ENCODE data around the gene MED4.
"Not testable (repeated sequence)": the region's sequence is repeated elsewhere in the genome, so short reads cannot be mapped to it uniquely, and the experiment has no call there.

The MED4 gene

DNA sequence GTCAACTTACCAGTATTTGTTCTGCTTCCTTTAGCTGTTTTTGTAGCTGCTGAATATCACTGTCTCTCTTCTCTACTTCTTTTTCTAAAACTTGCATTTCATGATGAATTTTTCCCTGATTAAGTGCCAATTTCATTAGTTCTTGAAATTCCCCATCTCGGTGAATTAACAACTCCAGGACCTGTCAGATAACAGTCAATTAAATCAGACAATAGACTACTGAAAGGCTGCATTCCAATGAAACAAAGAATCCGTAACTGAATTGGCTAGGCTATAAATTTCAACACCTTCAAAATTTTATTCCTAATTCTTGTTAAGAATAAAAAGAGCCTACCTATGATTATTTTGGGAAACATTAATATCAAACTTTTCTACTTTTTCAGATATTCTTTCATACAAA is 8.6 kb downstream of the MED4 start:
- no peak for TF ChIP-seq POLR2A (IDR thresholded peaks at IDR 0.05; ENCODE audit: low read depth, low read length)
- TF ChIP-seq TAF1 (IDR thresholded peaks at IDR 0.05; ENCODE audit: borderline replicate concordance, low read depth, low read length), result no peak
- TF ChIP-seq POLR2AphosphoS5 (IDR thresholded peaks at IDR 0.05; ENCODE audit: low read depth, low read length), result no peak
- DNase-seq (ENCODE audit: insufficient read length), result no peak
- no peak for FAIRE-seq

DNA sequence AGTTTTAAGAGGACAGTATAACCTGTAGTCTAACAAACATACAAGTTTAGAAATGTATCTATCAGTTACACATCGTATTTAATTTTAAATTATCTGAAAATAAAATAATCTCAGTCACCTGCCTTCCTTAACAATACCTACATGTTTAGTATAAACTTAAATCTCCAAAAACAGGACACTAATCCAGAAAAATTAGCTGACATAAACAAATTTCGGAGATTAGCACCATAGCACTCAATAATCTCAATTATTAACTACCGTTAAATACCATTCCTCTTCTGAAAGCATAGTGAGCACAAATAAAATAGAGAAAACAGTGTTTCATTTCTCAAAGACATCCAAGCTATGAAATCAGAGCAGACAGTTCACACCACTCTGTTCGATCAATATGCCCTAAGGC is 13.2 kb downstream of the MED4 start:
- no peak for TF ChIP-seq POLR2AphosphoS5 (IDR thresholded peaks at IDR 0.05; ENCODE audit: low read depth, low read length)
- no peak for TF ChIP-seq POLR2A (IDR thresholded peaks at IDR 0.05; ENCODE audit: low read depth, low read length)
- no peak for TF ChIP-seq TAF1 (IDR thresholded peaks at IDR 0.05; ENCODE audit: borderline replicate concordance, low read depth, low read length)
- no peak for DNase-seq (ENCODE audit: insufficient read length)
- FAIRE-seq, result no peak

- peak; percentile 84 for FAIRE-seq
- DNase-seq (ENCODE audit: insufficient read length), result peak; percentile 33
- TF ChIP-seq POLR2A (IDR thresholded peaks at IDR 0.05; ENCODE audit: low read depth, low read length) (no peak), TAF1 (IDR thresholded peaks at IDR 0.05; ENCODE audit: borderline replicate concordance, low read depth, low read length) (no peak), POLR2AphosphoS5 (IDR thresholded peaks at IDR 0.05; ENCODE audit: low read depth, low read length) (no peak)
Measured at GRCh38 chr13:48078251-48078656, 16.6 kb downstream of the MED4 start.

DNA sequence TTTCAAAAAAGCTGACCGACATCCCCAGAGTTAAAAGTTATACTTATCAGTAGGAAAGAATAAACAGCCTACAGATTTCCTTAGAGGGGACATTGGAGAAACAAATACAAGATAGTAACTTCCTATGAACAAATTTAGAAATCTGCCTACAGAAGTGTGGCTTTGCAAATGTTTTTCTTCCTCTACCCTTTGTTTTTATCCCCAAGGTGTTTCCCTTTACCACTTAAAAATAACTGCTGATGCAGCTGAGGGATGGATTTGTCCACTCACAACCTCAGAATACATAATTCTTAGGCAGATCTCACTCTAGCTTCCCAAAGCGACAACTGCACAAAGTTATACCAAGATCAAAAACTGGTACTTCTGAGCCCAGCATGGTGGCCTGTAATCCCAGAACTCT is 20.9 kb downstream of the MED4 start:
- FAIRE-seq (no peak), DNase-seq (ENCODE audit: insufficient read length) (no peak)
- TF ChIP-seq POLR2A (IDR thresholded peaks at IDR 0.05; ENCODE audit: low read depth, low read length) (no peak), POLR2AphosphoS5 (IDR thresholded peaks at IDR 0.05; ENCODE audit: low read depth, low read length) (no peak), TAF1 (IDR thresholded peaks at IDR 0.05; ENCODE audit: borderline replicate concordance, low read depth, low read length) (no peak)

DNA sequence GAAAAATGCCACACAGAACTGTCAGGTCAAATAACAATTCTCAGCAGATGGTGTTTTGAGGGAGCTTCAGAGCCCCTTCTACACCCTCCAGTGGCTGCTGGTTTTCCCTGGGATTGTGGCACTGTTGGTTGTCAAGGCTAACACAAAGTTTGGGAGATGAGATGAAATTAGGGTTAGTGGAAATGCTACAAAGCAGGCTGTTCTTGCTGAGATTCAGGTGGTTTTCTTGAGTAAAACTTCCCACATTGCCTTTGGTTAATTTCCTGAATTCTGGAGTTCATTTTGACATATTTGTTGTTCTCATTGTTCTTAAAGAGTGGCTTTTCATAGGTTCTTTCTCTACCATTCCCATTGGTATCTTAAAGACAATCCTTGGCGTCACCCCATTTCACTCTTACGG is 22.1 kb downstream of the MED4 start:
- no peak for DNase-seq (ENCODE audit: insufficient read length)
- no peak for FAIRE-seq
- TF ChIP-seq POLR2A (IDR thresholded peaks at IDR 0.05; ENCODE audit: low read depth, low read length) (no peak), TAF1 (IDR thresholded peaks at IDR 0.05; ENCODE audit: borderline replicate concordance, low read depth, low read length) (no peak), POLR2AphosphoS5 (IDR thresholded peaks at IDR 0.05; ENCODE audit: low read depth, low read length) (no peak)

GRCh38 chr13:48072304-48072703 is 22.6 kb downstream of the MED4 start:
- TF ChIP-seq TAF1 (IDR thresholded peaks at IDR 0.05; ENCODE audit: borderline replicate concordance, low read depth, low read length) (no peak), POLR2A (IDR thresholded peaks at IDR 0.05; ENCODE audit: low read depth, low read length) (no peak), POLR2AphosphoS5 (IDR thresholded peaks at IDR 0.05; ENCODE audit: low read depth, low read length) (no peak)
- DNase-seq (ENCODE audit: insufficient read length), result no peak
- no peak for FAIRE-seq

- FAIRE-seq (no peak), DNase-seq (ENCODE audit: insufficient read length) (no peak)
- TF ChIP-seq TAF1 (IDR thresholded peaks at IDR 0.05; ENCODE audit: borderline replicate concordance, low read depth, low read length), result no peak
- no peak for TF ChIP-seq POLR2AphosphoS5 (IDR thresholded peaks at IDR 0.05; ENCODE audit: low read depth, low read length)
- TF ChIP-seq POLR2A (IDR thresholded peaks at IDR 0.05; ENCODE audit: low read depth, low read length), result no peak
Measured at GRCh38 chr13:48070942-48071341, 24.0 kb downstream of the MED4 start.

DNA sequence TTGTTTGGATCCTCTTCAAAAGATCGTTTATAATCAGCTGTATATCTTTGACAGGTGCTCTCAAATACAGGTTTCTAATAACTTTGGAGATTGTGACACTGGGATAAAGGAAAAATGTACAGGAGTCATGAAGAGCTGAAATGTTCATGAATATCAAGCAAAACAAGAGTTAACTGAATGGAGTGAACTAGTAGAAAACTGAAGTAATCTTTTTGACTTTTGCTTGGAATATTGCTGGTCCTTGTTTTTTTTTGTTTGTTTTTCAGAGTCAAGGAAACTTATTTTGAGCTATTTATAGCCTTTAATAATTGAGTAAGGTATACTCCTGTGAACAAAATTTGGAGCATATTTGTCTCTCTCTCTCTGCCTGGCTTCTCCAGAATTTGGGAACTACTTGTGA is 25.3 kb downstream of the MED4 start:
- TF ChIP-seq POLR2AphosphoS5 (IDR thresholded peaks at IDR 0.05; ENCODE audit: low read depth, low read length), result no peak
- no peak for TF ChIP-seq TAF1 (IDR thresholded peaks at IDR 0.05; ENCODE audit: borderline replicate concordance, low read depth, low read length)
- no peak for TF ChIP-seq POLR2A (IDR thresholded peaks at IDR 0.05; ENCODE audit: low read depth, low read length)
- FAIRE-seq, result peak; percentile 62
- DNase-seq (ENCODE audit: insufficient read length), result no peak

DNA sequence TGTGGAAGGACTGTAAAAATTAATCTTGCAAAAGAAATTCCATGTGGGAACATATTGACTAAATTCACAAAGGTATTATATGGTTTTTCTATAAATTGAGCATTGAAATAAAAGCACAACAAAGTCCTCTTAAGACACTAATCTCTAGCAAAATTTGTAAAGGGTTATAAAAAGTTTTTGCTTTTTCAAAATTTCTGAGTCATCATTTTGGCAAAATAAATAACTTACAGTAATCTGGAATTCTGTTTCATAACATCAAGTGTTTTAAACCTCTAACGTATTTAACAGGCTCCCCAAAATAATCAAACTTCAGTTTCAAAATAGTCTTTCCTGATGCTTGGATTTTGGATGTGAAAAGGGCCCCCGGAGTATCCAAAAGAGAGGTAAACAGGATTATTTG is 26.0 kb downstream of the MED4 start:
- TF ChIP-seq TAF1 (IDR thresholded peaks at IDR 0.05; ENCODE audit: borderline replicate concordance, low read depth, low read length), result no peak
- no peak for TF ChIP-seq POLR2AphosphoS5 (IDR thresholded peaks at IDR 0.05; ENCODE audit: low read depth, low read length)
- no peak for TF ChIP-seq POLR2A (IDR thresholded peaks at IDR 0.05; ENCODE audit: low read depth, low read length)
- no peak for FAIRE-seq
- no peak for DNase-seq (ENCODE audit: insufficient read length)

GRCh38 chr13:48068036-48068435 is 26.9 kb downstream of the MED4 start:
- TF ChIP-seq TAF1 (IDR thresholded peaks at IDR 0.05; ENCODE audit: borderline replicate concordance, low read depth, low read length) (no peak), POLR2A (IDR thresholded peaks at IDR 0.05; ENCODE audit: low read depth, low read length) (no peak), POLR2AphosphoS5 (IDR thresholded peaks at IDR 0.05; ENCODE audit: low read depth, low read length) (no peak)
- FAIRE-seq (no peak), DNase-seq (ENCODE audit: insufficient read length) (no peak)

DNA sequence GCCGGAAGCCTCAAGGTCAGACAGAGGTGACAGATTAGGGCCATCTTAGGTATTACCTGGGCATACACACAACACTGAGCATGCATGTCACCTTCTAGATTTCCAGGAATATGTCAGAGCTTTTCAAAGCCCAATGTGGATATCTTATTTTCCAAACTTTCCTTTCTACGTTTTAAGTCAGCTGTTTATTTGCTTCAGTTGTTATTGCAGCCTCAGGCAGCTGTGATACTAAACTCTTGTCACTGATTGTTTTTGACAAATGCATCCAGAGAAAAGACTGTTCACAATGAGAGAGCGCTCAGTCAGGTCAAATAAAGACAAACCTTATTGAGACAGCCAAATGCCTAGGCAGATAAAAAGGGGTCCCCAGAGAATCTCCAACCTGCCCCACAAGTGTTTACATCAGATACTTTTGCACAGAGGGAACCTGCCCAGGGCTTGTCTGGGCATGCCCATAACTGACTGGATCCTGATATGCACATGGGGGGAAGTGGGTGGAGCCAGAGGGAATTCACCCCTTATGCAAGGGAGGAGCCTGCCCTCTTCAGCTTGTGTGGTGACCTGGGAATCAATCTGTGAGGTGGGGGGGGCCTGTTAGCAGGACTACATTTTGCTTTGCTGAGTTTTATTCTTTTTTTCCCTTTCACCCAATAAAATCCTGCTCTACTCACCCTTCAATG is 28.5 kb downstream of the MED4 start:
- peak; percentile 38 for FAIRE-seq
- no peak for DNase-seq (ENCODE audit: insufficient read length)
- TF ChIP-seq POLR2AphosphoS5 (IDR thresholded peaks at IDR 0.05; ENCODE audit: low read depth, low read length) (no peak), POLR2A (IDR thresholded peaks at IDR 0.05; ENCODE audit: low read depth, low read length) (no peak), TAF1 (IDR thresholded peaks at IDR 0.05; ENCODE audit: borderline replicate concordance, low read depth, low read length) (no peak)

- DNase-seq (ENCODE audit: insufficient read length); FAIRE-seq: not testable (repeated sequence)
Measured at GRCh38 chr13:48059951-48060350, 35.0 kb downstream of the MED4 start.

- DNase-seq (ENCODE audit: insufficient read length); FAIRE-seq: not testable (repeated sequence)
Measured at GRCh38 chr13:48058536-48058935, 36.4 kb downstream of the MED4 start.

Measured in GM12892 (cell line).